IMR-90 (cell line): Measurements from ENCODE around the gene SPAG9. TPM values are rescaled to one million over a fixed set of nuclear protein-coding genes. Genes with fewer than 3 reads are reported as not detected.

ENCODE experiments used
- ATAC-seq: fragments of 200-7000 bp; cut with Tn5 transposase; 2 replicates; pipeline ENCODE4 v1.9.1; 2020; ENCODE audit warnings: low read depth, mild to moderate bottlenecking, moderate library complexity
- BruUV-seq: library from RNA; stranded (reverse); fragments of 400-500 nt; replicated peaks from 2 replicates; lab custom pipeline; 2021; lab: Mats Ljungman, UMichigan
- CTCF ChIA-PET: fragments of 300-600 bp; formaldehyde crosslinking; extraction: SDS; loops from one replicate; lab custom pipeline; 2021; ENCODE audit warnings: antibody characterized with exemption; lab: Yijun Ruan, JAX
- POLR2A ChIA-PET: fragments of 300-600 bp; sonication (Branson Sonifier 250); formaldehyde crosslinking; loops from one replicate; lab custom pipeline; 2022; ENCODE audit warnings: antibody characterized with exemption; ENCODE audit not compliant: unreplicated experiment; lab: Charles Lee
- DNase-seq: peaks from one replicate; pipeline ENCODE4 v3.0.0; 2013
- H2AFZ ChIP-seq: replicated peaks from 2 replicates; pipeline ENCODE3; 2013; ENCODE audit warnings: low read length, mild to moderate bottlenecking; ENCODE audit not compliant: poor library complexity
- H2AK5ac ChIP-seq: 2 replicates; pipeline ENCODE4 v1.6.1; 2013; ENCODE audit warnings: low read depth, low read length, inconsistent platforms
- H2AK9ac ChIP-seq: replicated peaks from 2 replicates; pipeline ENCODE3; 2013; ENCODE audit warnings: mild to moderate bottlenecking, low read depth, low read length, moderate library complexity; ENCODE audit not compliant: poor library complexity
- H2BK120ac ChIP-seq: 2 replicates; pipeline ENCODE4 v1.6.1; 2013; ENCODE audit warnings: low read depth, low read length, inconsistent platforms
- H2BK15ac ChIP-seq: 3 replicates; pipeline ENCODE4 v1.6.1; 2013; ENCODE audit warnings: low read depth, low read length, inconsistent platforms
- H2BK20ac ChIP-seq: 2 replicates; pipeline ENCODE4 v1.6.1; 2013; ENCODE audit warnings: low read depth, mild to moderate bottlenecking, inconsistent platforms, low read length, moderate library complexity
- H2BK5ac ChIP-seq: 2 replicates; pipeline ENCODE4 v1.6.1; 2013; ENCODE audit warnings: mild to moderate bottlenecking, low read depth, low read length, inconsistent platforms; ENCODE audit not compliant: poor library complexity, severe bottlenecking
- H3K14ac ChIP-seq: replicated peaks from 2 replicates; pipeline ENCODE4 v1.6.1; 2013; ENCODE audit warnings: low read depth, low read length, inconsistent platforms
- H3K18ac ChIP-seq: 2 replicates; pipeline ENCODE4 v1.6.1; 2013; ENCODE audit warnings: low read depth, low read length, control low read depth
- H3K23ac ChIP-seq: 2 replicates; pipeline ENCODE4 v1.6.1; 2013; ENCODE audit warnings: low read depth, low read length, inconsistent platforms
- H3K27ac ChIP-seq: 2 replicates; pipeline ENCODE4 v1.5.1; 2013; ENCODE audit warnings: mild to moderate bottlenecking, control low read depth, low read length; ENCODE audit not compliant: insufficient read depth
- H3K27me3 ChIP-seq: 2 replicates; pipeline ENCODE4 v1.6.1; 2013; ENCODE audit warnings: low read length; ENCODE audit not compliant: control insufficient read depth, insufficient read depth
- H3K36me3 ChIP-seq: 2 replicates; pipeline ENCODE4 v1.6.1; 2013; ENCODE audit warnings: low read length, mixed read lengths; ENCODE audit not compliant: control insufficient read depth, insufficient read depth
- H3K4ac ChIP-seq: 2 replicates; pipeline ENCODE4 v1.6.1; 2013; ENCODE audit warnings: low read depth, low read length, inconsistent platforms
- H3K4me1 ChIP-seq: 2 replicates; pipeline ENCODE4 v1.6.1; 2013; ENCODE audit warnings: low read length, mixed read lengths; ENCODE audit not compliant: control insufficient read depth, insufficient read depth
- H3K4me2 ChIP-seq: 2 replicates; pipeline ENCODE4 v1.6.1; 2013; ENCODE audit warnings: low read depth, mild to moderate bottlenecking, control low read depth, low read length, moderate library complexity
- H3K4me3 ChIP-seq: 2 replicates; pipeline ENCODE4 v1.5.1; 2013; ENCODE audit warnings: low read depth, mild to moderate bottlenecking, control low read depth, low read length, moderate library complexity; ENCODE audit not compliant: insufficient read depth
- H3K56ac ChIP-seq: 2 replicates; pipeline ENCODE4 v1.6.1; 2013; ENCODE audit warnings: low read length, inconsistent platforms; ENCODE audit not compliant: insufficient read depth; ENCODE audit errors: extremely low read depth
- H3K79me1 ChIP-seq, 2 experiments: 2 replicates each; pipeline ENCODE4 v1.6.1; 2013; ENCODE audit warnings: low read length in 2 of 2, inconsistent platforms in 1 of 2, low read depth in 1 of 2
- H3K9ac ChIP-seq: 2 replicates; pipeline ENCODE4 v1.6.1; 2013; ENCODE audit warnings: low read depth, low read length, control low read depth
- H3K9me1 ChIP-seq: 2 replicates; pipeline ENCODE4 v1.6.1; 2013; ENCODE audit warnings: low read length, inconsistent platforms; ENCODE audit not compliant: insufficient read depth
- H3K9me3 ChIP-seq: 2 replicates; pipeline ENCODE4 v1.6.1; 2013; ENCODE audit warnings: low read length; ENCODE audit not compliant: control insufficient read depth, insufficient read depth
- H4K20me1 ChIP-seq: 2 replicates; pipeline ENCODE4 v1.6.1; 2013; ENCODE audit warnings: low read length, inconsistent platforms; ENCODE audit not compliant: insufficient read depth
- H4K5ac ChIP-seq: 2 replicates; pipeline ENCODE4 v1.6.1; 2013; ENCODE audit warnings: mild to moderate bottlenecking, low read depth, low read length, control low read depth
- H4K8ac ChIP-seq, 2 experiments: 2 replicates each; pipeline ENCODE4 v1.6.1; 2013; ENCODE audit warnings: low read depth in 2 of 2, low read length in 2 of 2, control low read depth in 1 of 2, inconsistent platforms in 1 of 2
- H4K91ac ChIP-seq: 2 replicates; pipeline ENCODE4 v1.6.1; 2013; ENCODE audit warnings: low read depth, low read length, inconsistent platforms; ENCODE audit not compliant: insufficient read depth
- CHD1 ChIP-seq: IDR thresholded peaks from 2 replicates; pipeline ENCODE4 v1.6.1; 2012; ENCODE audit warnings: low read depth, low read length, improper control_type of control experiment
- CTCF ChIP-seq: conservative IDR thresholded peaks from 2 replicates; pipeline ENCODE4 v1.5.1; 2012; ENCODE audit warnings: mild to moderate bottlenecking, low read depth, low read length, improper control_type of control experiment
- MAZ ChIP-seq: IDR thresholded peaks from 2 replicates; pipeline ENCODE4 v1.6.1; 2012; ENCODE audit warnings: low read depth, mild to moderate bottlenecking, low read length, improper control_type of control experiment, moderate library complexity, borderline replicate concordance
- POLR2A ChIP-seq: IDR thresholded peaks from 2 replicates; pipeline ENCODE4 v1.6.1; 2012; ENCODE audit warnings: mild to moderate bottlenecking, low read depth, low read length
- RAD21 ChIP-seq: IDR thresholded peaks from 2 replicates; pipeline ENCODE4 v1.6.1; 2012; ENCODE audit warnings: low read length, improper control_type of control experiment
- RFX5 ChIP-seq: IDR thresholded peaks from 2 replicates; pipeline ENCODE4 v1.8.0; 2012; ENCODE audit warnings: low read depth, mild to moderate bottlenecking, low read length, moderate library complexity
- SMC3 ChIP-seq: fragments of 150-350 bp; IDR thresholded peaks from 2 replicates; pipeline ENCODE4 v1.6.1; 2016; ENCODE audit warnings: low read depth, mild to moderate bottlenecking, antibody characterized with exemption, low read length, moderate library complexity
- WGBS, 2 experiments: methylation state at CpG; one replicate each; pipeline versions ENCODE4 v1.1.5 to v1.1.7; 2013; ENCODE audit warnings: missing lambda C conversion rate in 2 of 2; ENCODE audit not compliant: insufficient read length in 1 of 2; ENCODE audit errors: extremely low coverage in 2 of 2; 5-methylcytosine and 5-hydroxymethylcytosine counted together
- dilution Hi-C: fragments of 300-500 bp; cut with HindIII; formaldehyde crosslinking; loops from one replicate; pipeline ENCODE4 v1.14.3; 2018; ENCODE audit warnings: low sequenced_read_pairs; ENCODE audit not compliant: unreplicated experiment
- in situ Hi-C: fragments of 300-500 bp; cut with MboI; formaldehyde crosslinking; loops from 3 replicates; pipeline ENCODE4 v1.14.3; 2019; ENCODE audit warnings: low sequenced_read_pairs, inconsistent platforms, mixed read lengths
- intact Hi-C: fragments of 100-400 bp; cut with micrococcal nuclease; formaldehyde crosslinking; loops from 2 replicates; pipeline ENCODE4 v1.10.0; 2022
- polyA plus RNA-seq, 3 experiments: library from polyadenylated mRNA; depleted of rRNA; stranded (reverse); fragments of >200 nt; gene quantifications; 2 replicates each; pipeline ENCODE4 v1.2.3, GENCODE V29; 2012; ENCODE audit warnings: low replicate concordance in 1 of 3
- total RNA-seq: library from RNA; depleted of rRNA; stranded (reverse); fragments of >200 nt; gene quantifications from 2 replicates; pipeline ENCODE4 v1.2.3, GENCODE V29; 2012
- TF ChIP-seq, protein P1 (sequence below): fragments of 150-350 bp; IDR thresholded peaks from 2 replicates; pipeline ENCODE4 v1.6.1; 2016; ENCODE audit warnings: low read depth, mild to moderate bottlenecking, low read length, moderate library complexity, borderline replicate concordance

Gene SPAG9
- total and polyA plus RNA-seq, 2 of the 4 experiments (the other 2 are of a cell fraction): 26.7 to 75.5 TPM

- Histone ChIP-seq H3K23ac (no peak overlapping the region), H2AFZ (peak overlapping the region; percentile 36), H2AK5ac (peak overlapping the region; percentile 93), H3K36me3 (peaks cover 4% of the 10 kb centered on the region; the same call in 1 of the 2 replicates), H3K14ac (no peak overlapping the region), H3K27me3 (no peaks in the 10 kb centered on the region), H2BK15ac (no peak overlapping the region), H4K91ac (no peak overlapping the region), H2BK120ac (peak overlapping the region; percentile 72; the same call in 1 of the 2 replicates), H3K9me3 (no peaks in the 10 kb centered on the region), H2BK5ac (no peak overlapping the region), H3K4me2 (no peak overlapping the region), H3K27ac (no peak overlapping the region), H4K5ac (no peak overlapping the region), H3K4ac (peak overlapping the region; percentile 48), H3K4me1 (peaks cover 20% of the 10 kb centered on the region), H4K20me1 (no peaks in the 10 kb centered on the region), H3K79me1 (peaks cover 0 to 14% of the 10 kb centered on the region in 2 experiments; a peak in 3 of 4 replicates), H3K56ac (no peak overlapping the region), H3K18ac (no peak overlapping the region), H2BK20ac (no peak overlapping the region), H2AK9ac (no peak overlapping the region), H3K9me1 (peaks cover 19% of the 10 kb centered on the region), H3K9ac (no peak overlapping the region), H4K8ac (no peak overlapping the region), H3K4me3 (no peak overlapping the region)
- peak; percentile 54 for DNase-seq
- in situ Hi-C loops (loop anchor here (5.0 to 10.0 kb wide), 3 partner anchors 95 to 412 kb away; partner anchors contain the start of gene SPATA20), dilution Hi-C loops (no loop called here), intact Hi-C loops (loop anchor here (1.0 to 10.0 kb wide), 3 partner anchors 105 to 412 kb away; partner anchors contain the start of gene SPATA20)
- CTCF ChIA-PET: interaction anchor here (0.7 to 1.4 kb wide), 6 partner anchors 18 to 170 kb away, joined by 3 to 8 read pairs (median 3); no protein-coding TSS in a partner anchor
- ATAC-seq: peak; percentile 78
- TF ChIP-seq, protein P1, sequence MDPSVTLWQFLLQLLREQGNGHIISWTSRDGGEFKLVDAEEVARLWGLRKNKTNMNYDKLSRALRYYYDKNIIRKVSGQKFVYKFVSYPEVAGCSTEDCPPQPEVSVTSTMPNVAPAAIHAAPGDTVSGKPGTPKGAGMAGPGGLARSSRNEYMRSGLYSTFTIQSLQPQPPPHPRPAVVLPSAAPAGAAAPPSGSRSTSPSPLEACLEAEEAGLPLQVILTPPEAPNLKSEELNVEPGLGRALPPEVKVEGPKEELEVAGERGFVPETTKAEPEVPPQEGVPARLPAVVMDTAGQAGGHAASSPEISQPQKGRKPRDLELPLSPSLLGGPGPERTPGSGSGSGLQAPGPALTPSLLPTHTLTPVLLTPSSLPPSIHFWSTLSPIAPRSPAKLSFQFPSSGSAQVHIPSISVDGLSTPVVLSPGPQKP: no peak
- TF ChIP-seq RAD21: peak; percentile 78
- TF ChIP-seq SMC3: peak; percentile 89
- peak; percentile 33; the same call in 1 of the 2 replicates for TF ChIP-seq MAZ
- peak; percentile 40; the same call in 1 of the 2 replicates for TF ChIP-seq POLR2A
- 0 out of 2 replicates have a peak, but pooled peaks have one; percentile 35 for TF ChIP-seq CHD1
- peak; percentile 78 for TF ChIP-seq CTCF
- no peak for TF ChIP-seq RFX5
- WGBS, 2 experiments: 30% methylated on average over 2 of the region's 13 CpGs; no CpG with 5 or more reads in 1 of the 2 experiments
- POLR2A ChIA-PET: interaction anchor here (0.5 to 1.5 kb wide), 3 partner anchors 90 to 171 kb away, joined by 3 to 13 read pairs (median 3); partner anchors contain the start of gene TOB1
- BruUV-seq: no TSS peak
These were observed 163.7 kb downstream of the SPAG9 start for GRCh38 chr17:50956750-50957523.
